GM19438 (cell line): ENCODE measurements around the gene LGR6.
"Not testable (repeated sequence)": the region's sequence is repeated elsewhere in the genome, so short reads cannot be mapped to it uniquely, and the experiment has no call there.

Source experiments
- ATAC-seq: cut with Tn5 transposase; IDR thresholded peaks from one replicate; pipeline ENCODE4 v1.9.1; 2021; ENCODE audit warnings: low read depth; ENCODE audit not compliant: unreplicated experiment

LGR6 gene

GRCh38 chr1:202159534-202160371 lies 33.8 kb upstream of the LGR6 start:
- no peak for ATAC-seq

- ATAC-seq, result peak; percentile 36
These were observed 33.1 kb upstream of the LGR6 start, which contains the start of gene PTPN7 for GRCh38 chr1:202160377-202160940. Gene PTPN7 (minus strand): TSS chr1:202160602. CDS start chr1:202159402, 1,200 bp downstream.

GRCh38 chr1:202161151-202162046 lies 32.2 kb upstream of the LGR6 start:
- ATAC-seq, result no peak

- ATAC-seq, result no peak
These were observed 31.6 kb upstream of the LGR6 start for GRCh38 chr1:202162047-202162417.

GRCh38 chr1:202162418-202163280 lies 30.9 kb upstream of the LGR6 start:
- ATAC-seq, result no peak

GRCh38 chr1:202163281-202164270 lies 30.0 kb upstream of the LGR6 start:
- no peak for ATAC-seq

GRCh38 chr1:202164271-202165037 lies 29.1 kb upstream of the LGR6 start:
- peak; percentile 52 for ATAC-seq

GRCh38 chr1:202165267-202165941 lies 28.2 kb upstream of the LGR6 start:
- ATAC-seq, result no peak

- ATAC-seq, result no peak
These were observed 27.4 kb upstream of the LGR6 start for GRCh38 chr1:202165942-202166843.

GRCh38 chr1:202167054-202167453 lies 26.5 kb upstream of the LGR6 start:
- not testable (repeated sequence) for ATAC-seq

GRCh38 chr1:202167708-202168415 lies 25.7 kb upstream of the LGR6 start:
- ATAC-seq, result no peak

GRCh38 chr1:202168861-202169260 lies 24.7 kb upstream of the LGR6 start:
- ATAC-seq, result no peak

GRCh38 chr1:202170726-202171125 lies 22.9 kb upstream of the LGR6 start:
- no peak for ATAC-seq

GRCh38 chr1:202171292-202172014 lies 22.1 kb upstream of the LGR6 start:
- no peak for ATAC-seq

GRCh38 chr1:202172015-202172355 lies 21.6 kb upstream of the LGR6 start:
- ATAC-seq, result no peak

- no peak for ATAC-seq
These were observed 19.6 kb upstream of the LGR6 start for GRCh38 chr1:202173993-202174392.
